NK-92 treated with Interleukin-12 subunit alpha and Interleukin-12 subunit beta, amount 100 ng/mL, for 24 hours (cell line): ENCODE measurements around the gene PDS5A.
"Not testable (repeated sequence)": the region's sequence is repeated elsewhere in the genome, so short reads cannot be mapped to it uniquely, and the experiment has no call there.

ENCODE experiments used
- DNase-seq: peaks from one replicate; lab custom pipeline; 2025; lab: John Stamatoyannopoulos, UW

The PDS5A gene

GRCh38 chr4:39899291-39899690 is 78.4 kb downstream of the PDS5A start:
- DNase-seq, result no peak

DNA sequence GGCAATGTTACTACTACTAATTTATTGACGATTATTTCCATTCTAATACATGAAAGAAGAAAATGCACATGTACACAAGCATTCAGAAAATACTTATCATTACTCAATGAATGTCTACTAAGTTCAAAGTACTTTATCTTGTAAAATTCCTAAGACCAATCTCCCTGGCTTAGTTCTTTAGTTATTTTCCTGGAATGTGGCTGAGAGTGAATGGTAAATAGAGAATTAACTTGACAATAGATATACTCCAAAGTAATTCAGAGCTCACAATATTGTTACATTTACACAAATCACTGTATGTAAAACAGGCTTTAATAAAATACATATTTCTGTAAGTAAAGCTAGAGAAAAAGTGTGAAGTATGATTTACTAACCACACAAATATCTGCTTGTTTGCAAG is 79.7 kb downstream of the PDS5A start:
- no peak for DNase-seq

DNA sequence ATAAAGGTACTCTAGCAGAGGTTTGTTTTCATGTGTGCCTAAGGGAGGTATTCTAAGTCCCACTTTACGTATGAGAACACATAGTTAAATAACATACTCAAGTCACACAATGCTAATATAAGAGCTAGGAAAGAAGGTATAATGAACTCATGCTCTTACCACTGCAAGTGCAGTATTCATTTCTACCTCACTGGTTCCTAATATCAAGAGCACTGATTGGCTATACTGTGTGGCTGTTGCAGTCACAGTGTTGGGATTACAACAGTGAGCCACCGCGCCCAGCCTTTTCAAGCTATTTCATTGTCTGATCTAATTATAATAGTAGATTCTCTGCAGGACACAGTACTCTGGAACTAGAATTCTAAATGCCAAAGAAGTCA is 84.0 kb downstream of the PDS5A start:
- no peak for DNase-seq

- no peak for DNase-seq
These were observed 84.6 kb downstream of the PDS5A start for GRCh38 chr4:39892988-39893692.

- DNase-seq, result no peak
These were observed 88.5 kb downstream of the PDS5A start for GRCh38 chr4:39889226-39889625.

GRCh38 chr4:39888541-39888940 is 89.2 kb downstream of the PDS5A start:
- no peak for DNase-seq

GRCh38 chr4:39883646-39884045 is 94.1 kb downstream of the PDS5A start:
- no peak for DNase-seq

DNA sequence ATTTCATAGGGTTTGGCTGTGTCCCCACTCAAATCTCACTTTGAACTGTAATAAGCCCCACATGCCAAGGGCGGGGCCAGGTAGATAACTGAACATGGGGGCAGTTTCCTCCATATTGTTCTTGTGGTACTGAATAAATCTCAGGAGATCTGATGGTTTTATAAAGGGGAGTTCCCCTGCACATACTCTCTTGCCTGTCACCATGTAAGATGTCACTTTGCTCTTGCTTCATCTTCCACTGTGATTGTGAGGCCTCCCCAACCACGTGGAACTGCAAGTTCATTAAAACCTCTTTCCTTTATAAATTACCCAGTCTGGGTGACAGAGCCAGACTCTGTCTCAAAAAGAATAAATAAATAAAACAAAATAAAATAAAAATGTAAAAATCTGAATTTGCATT is 95.9 kb downstream of the PDS5A start:
- DNase-seq, result no peak

DNA sequence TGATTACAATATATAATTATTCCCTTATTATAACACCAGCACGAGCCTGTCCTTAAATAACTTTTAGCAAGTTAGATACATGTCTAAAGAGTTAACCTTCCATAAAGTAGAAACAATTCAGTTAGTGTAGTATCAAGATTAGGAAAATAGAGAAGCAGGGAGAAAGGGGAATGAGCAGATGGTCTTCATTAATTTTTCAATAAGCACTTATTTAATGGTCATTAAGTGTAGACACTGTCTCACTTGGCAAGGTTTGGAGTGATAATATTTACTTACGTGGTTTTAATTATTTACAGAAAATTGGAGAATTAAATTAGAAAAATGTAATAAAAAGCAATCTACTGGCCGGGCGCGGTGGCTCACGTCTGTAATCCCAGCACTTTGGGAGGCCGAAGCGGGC is 99.7 kb downstream of the PDS5A start:
- DNase-seq, result no peak

- DNase-seq, result no peak
These were observed 103.9 kb downstream of the PDS5A start for GRCh38 chr4:39873823-39874222.

GRCh38 chr4:39865280-39865679 is 112.4 kb downstream of the PDS5A start:
- DNase-seq, result no peak

DNA sequence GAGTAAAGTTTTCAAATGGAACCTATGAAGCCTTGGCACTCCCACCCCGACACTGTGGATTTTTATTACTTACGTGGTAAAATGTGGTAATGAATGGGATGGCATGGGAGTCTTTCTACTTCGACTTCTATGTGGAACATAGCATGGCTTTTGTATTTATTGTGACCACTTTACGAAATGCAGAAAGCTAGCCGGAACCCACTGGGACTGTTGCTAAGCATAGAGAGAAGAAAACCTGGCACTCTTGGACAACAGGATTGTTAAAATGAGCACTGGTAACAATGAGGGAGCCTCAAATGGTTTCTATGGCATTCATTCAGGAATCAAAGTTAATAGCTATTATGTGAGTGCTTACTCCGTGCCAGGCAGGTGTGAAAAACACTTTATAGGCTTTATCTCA is 113.3 kb downstream of the PDS5A start:
- no peak for DNase-seq

DNA sequence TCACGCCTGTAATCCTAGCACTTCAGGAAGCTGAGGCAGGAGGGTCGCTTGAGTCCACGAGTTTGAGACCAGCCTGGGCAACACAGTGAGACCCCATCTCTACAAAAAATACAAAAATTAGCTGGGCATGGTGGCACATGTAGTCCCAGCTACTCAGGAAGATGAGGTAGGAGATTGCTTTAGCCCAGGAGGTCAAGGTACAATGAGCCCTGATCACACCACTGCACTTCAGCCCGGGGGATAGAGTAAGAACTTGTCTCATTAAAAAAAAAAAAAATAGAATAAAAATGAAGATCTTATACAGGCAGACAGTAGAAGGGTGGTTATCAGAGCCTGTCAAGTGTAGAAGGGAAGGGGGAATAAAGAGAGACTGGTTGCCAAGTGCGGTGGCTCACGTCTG is 116.9 kb downstream of the PDS5A start:
- DNase-seq, result no peak

DNA sequence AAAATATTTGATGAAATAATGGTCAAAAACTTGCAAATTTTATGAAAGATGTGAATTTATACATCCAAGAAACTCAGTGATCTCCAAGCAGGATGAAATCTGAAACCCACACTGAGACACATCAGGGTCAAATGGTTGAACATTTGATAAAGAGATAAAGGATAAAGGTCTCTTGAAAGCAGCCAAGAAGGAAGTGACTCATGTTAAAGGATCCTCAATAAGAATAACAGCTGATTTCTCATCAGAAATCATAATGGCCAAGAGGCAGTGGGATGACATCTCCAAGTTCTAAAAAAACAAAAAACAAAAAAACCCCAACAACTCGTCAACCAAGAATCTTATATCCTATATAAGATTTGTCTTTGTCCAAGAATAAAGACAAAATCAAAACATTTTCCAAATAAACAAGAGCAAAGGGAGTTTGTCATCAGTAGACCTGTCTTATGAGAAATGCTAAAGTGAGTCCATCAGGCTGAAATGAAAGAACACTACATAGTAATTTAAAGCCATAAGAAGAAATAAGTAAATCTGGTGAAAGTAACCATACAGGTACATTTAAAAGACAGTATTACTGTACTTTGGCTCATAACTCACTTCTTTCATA is 121.7 kb downstream of the PDS5A start:
- DNase-seq, result no peak

- no peak for DNase-seq
These were observed 125.1 kb downstream of the PDS5A start for GRCh38 chr4:39852636-39853035.

- no peak for DNase-seq
These were observed 127.0 kb downstream of the PDS5A start for GRCh38 chr4:39850727-39851126.

DNA sequence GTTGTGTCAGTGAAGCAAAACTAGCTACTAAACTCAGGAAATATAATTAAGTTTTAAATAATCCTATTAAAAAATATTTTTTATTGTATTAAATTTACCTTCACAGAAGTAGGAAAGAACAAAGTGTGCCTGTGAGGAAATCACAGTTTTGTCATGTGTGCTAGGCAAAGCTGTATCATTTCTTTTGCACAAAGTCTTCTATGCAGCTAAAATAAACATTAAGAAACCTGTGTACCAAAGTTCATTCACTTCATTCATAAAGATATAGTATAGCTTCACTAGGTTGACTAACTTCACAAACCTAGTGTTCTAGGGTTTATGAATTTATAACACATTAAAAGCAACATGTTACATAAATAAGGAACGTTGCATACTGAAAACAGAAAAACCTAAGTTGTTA is 131.0 kb downstream of the PDS5A start:
- no peak for DNase-seq

GRCh38 chr4:39846120-39846519 is 131.6 kb downstream of the PDS5A start:
- no peak for DNase-seq

DNA sequence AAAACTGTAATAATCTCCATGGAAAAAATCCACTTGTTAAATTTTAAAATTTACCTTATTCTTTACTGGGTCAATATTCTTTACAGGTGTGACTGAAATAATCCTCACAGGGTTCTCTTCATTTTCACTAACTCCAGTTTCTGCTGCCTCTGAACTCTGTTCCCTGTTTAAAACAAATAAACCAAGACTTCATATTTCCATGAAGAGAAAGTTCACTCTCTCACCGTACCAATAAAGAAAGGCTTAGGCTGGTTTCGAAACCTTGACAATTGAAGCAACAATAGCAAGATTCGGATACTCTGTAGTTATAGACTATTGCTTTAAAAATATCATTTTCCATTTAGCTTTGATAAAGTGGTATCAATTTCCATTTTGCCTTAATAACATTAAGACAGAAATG is 135.8 kb downstream of the PDS5A start:
- DNase-seq, result no peak

DNA sequence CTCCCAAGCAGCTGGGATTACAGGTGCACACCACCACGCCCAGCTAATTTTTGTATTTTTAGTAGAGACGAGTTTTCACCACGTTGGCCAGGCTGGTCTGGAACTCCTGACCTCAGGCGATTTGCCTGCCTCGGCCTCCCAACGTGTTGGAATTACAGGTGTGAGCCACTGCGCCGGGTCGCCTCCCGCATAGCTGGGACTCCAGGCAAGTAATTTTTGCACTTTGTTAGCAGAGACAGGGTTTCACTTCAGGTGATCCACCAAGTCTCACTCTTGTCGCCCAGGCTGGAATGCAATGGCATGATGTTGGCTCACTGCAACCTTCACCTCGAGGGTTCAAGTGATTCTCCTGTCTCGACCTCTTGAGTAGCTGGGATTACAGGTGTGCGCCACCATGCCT is 137.2 kb downstream of the PDS5A start:
- not testable (repeated sequence) for DNase-seq

- no peak for DNase-seq
These were observed 137.7 kb downstream of the PDS5A start for GRCh38 chr4:39840027-39840426.

- DNase-seq, result not testable (repeated sequence)
These were observed 139.3 kb downstream of the PDS5A start for GRCh38 chr4:39838431-39838830.

GRCh38 chr4:39834269-39834668 is 143.4 kb downstream of the PDS5A start:
- DNase-seq, result no peak

- no peak for DNase-seq
These were observed 151.9 kb downstream of the PDS5A start for GRCh38 chr4:39825741-39826231.
